A673 (cell line): Measurements from ENCODE around the gene CHEK1.

Experiments used
- CTCF ChIP-seq: fragments of 300-800, 200-600 bp; sonication (generic); conservative IDR thresholded peaks from 2 replicates; pipeline ENCODE4 v1.5.1; 2017; ENCODE audit warnings: low read depth, mild to moderate bottlenecking, antibody characterized with exemption, low read length, moderate library complexity, mixed read lengths
- EZH2 ChIP-seq: fragments of 200-600 bp; sonication (generic); IDR thresholded peaks from 2 replicates; pipeline ENCODE4 v1.6.1; 2017; ENCODE audit warnings: borderline replicate concordance, low read depth, mild to moderate bottlenecking, mixed read lengths, antibody characterized with exemption, low read length; ENCODE audit not compliant: poor library complexity, severe bottlenecking

GRCh38 chr11:125701858-125702621, 77.1 kb downstream of the CHEK1 start:
- TF ChIP-seq CTCF (no peak), EZH2 (no peak)
